ENCODE results near the gene ACOX2.

The ACOX2 gene

GRCh38 chr3:58578873-58579272, 41.9 kb upstream of the ACOX2 start:
- TF ChIP-seq, protein P1, sequence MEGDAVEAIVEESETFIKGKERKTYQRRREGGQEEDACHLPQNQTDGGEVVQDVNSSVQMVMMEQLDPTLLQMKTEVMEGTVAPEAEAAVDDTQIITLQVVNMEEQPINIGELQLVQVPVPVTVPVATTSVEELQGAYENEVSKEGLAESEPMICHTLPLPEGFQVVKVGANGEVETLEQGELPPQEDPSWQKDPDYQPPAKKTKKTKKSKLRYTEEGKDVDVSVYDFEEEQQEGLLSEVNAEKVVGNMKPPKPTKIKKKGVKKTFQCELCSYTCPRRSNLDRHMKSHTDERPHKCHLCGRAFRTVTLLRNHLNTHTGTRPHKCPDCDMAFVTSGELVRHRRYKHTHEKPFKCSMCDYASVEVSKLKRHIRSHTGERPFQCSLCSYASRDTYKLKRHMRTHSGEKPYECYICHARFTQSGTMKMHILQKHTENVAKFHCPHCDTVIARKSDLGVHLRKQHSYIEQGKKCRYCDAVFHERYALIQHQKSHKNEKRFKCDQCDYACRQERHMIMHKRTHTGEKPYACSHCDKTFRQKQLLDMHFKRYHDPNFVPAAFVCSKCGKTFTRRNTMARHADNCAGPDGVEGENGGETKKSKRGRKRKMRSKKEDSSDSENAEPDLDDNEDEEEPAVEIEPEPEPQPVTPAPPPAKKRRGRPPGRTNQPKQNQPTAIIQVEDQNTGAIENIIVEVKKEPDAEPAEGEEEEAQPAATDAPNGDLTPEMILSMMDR (IDR thresholded peaks at IDR 0.05; ENCODE audit: low read depth, low read length, missing control alignments), result no peak
- no peak overlapping the region for H3K4me3 ChIP-seq (ENCODE audit: low read depth, low read length)
- DNase-seq (ENCODE audit: low read depth), result no peak

DNA sequence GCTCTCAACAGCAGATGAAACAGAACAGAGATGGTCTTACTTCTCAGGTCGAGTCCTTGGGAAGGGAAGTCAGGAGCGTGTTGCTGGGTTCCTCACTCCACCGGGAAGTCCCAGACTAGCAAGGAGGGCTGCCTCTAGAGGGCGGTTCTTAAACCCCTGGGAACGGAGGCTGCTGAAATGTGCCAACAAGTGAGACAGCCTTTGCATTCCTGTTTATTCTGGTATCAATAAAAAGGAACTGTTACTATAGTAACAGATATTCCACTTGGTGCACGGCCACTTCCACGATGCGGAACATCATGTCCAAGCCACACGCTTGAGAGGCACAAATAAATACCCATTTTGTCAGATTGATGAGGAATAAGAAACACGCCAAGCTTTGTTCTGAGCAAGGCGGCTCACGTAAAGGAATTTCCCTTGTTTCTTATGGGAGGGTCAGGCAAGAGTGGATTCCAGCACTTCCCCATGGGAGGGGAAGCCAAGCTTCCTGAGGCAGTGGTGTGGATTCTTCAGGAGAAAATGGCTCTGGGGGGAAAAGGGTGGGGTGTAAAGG, 40.4 kb upstream of the ACOX2 start, which contains the start of gene FAM107A:
TSS of gene FAM107A (minus strand) at position 123 of the 553 bp plus-strand sequence. CDS start 7,531 bp downstream, outside the sequence.
- DNase-seq (ENCODE audit: low read depth), result no peak
- TF ChIP-seq, protein P1 (IDR thresholded peaks at IDR 0.05; ENCODE audit: low read depth, low read length, missing control alignments), result no peak
- H3K4me3 ChIP-seq (ENCODE audit: low read depth, low read length), result no peak within 1 kb of the TSS

DNA sequence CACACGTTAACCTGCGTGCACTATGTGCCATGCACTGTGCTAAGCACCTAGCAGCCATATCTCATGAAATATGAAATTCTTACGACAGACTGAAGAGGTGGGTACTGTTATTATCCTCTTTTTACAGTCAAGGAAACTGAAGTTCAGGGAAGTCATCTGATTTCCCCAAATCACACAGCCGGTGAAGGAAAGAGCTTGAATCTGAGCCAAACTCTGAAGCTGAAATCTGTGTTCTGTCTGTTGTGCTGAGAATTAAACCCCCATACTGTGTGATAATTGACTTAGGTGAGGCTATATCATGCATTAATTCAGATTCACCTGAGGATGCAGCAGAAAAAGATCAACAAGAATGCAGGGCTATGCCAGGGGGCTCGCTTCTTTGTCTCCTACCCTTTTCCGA, 39.7 kb upstream of the ACOX2 start:
- H3K4me3 ChIP-seq (ENCODE audit: low read depth, low read length), result no peak overlapping the region
- DNase-seq (ENCODE audit: low read depth), result no peak
- TF ChIP-seq, protein P1 (IDR thresholded peaks at IDR 0.05; ENCODE audit: low read depth, low read length, missing control alignments), result no peak

GRCh38 chr3:58575971-58576652, 39.1 kb upstream of the ACOX2 start:
- no peak overlapping the region for H3K4me3 ChIP-seq (ENCODE audit: low read depth, low read length)
- DNase-seq (ENCODE audit: low read depth), result no peak
- TF ChIP-seq, protein P1 (IDR thresholded peaks at IDR 0.05; ENCODE audit: low read depth, low read length, missing control alignments), result no peak

DNA sequence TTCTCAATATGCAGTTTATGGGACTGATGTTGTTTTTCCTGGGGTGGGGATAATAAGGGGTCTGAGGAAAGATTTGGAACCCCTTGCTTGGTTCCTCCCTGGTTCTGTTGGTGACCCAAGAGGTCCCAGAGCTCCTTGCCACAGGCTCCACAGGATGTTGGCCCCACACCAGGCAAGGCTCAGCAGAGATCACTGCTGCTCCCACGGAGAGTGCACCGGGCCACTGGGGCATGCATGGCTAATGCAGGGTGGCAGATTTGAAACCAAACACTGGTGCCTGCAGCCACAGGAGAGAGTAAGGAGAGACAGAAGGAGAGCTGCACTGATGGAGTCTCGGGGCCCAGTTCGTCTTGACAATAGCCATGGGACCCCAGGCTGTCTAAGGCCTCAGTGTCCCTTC, 37.7 kb upstream of the ACOX2 start:
- TF ChIP-seq, protein P1 (IDR thresholded peaks at IDR 0.05; ENCODE audit: low read depth, low read length, missing control alignments), result no peak
- no peak overlapping the region for H3K4me3 ChIP-seq (ENCODE audit: low read depth, low read length)
- DNase-seq (ENCODE audit: low read depth), result no peak

- TF ChIP-seq, protein P1 (IDR thresholded peaks at IDR 0.05; ENCODE audit: low read depth, low read length, missing control alignments), result no peak
- DNase-seq (ENCODE audit: low read depth), result no peak
- H3K4me3 ChIP-seq (ENCODE audit: low read depth, low read length), result no peak overlapping the region
These were observed 37.1 kb upstream of the ACOX2 start for GRCh38 chr3:58574106-58574505.

GRCh38 chr3:58573640-58574039, 36.6 kb upstream of the ACOX2 start:
- TF ChIP-seq, protein P1 (IDR thresholded peaks at IDR 0.05; ENCODE audit: low read depth, low read length, missing control alignments), result no peak
- no peak overlapping the region for H3K4me3 ChIP-seq (ENCODE audit: low read depth, low read length)
- no peak for DNase-seq (ENCODE audit: low read depth)
